Stimulated activated CD8-positive, alpha-beta memory T cell treated with anti-CD3 and anti-CD28 coated beads, Interleukin-15, amount 100 ng/mL, for 24 hours (primary cell): Measurements from ENCODE around the gene RBM14.
A peak's percentile ranks its signal among the peaks of the same experiment; 100 is the strongest.
"Not testable (repeated sequence)": the region's sequence is repeated elsewhere in the genome, so short reads cannot be mapped to it uniquely, and the experiment has no call there.

Experiments used
- DNase-seq: peaks from one replicate; pipeline ENCODE4 v3.0.0-alpha.2; 2020; ENCODE audit warnings: low read depth

The RBM14 gene, protein sequence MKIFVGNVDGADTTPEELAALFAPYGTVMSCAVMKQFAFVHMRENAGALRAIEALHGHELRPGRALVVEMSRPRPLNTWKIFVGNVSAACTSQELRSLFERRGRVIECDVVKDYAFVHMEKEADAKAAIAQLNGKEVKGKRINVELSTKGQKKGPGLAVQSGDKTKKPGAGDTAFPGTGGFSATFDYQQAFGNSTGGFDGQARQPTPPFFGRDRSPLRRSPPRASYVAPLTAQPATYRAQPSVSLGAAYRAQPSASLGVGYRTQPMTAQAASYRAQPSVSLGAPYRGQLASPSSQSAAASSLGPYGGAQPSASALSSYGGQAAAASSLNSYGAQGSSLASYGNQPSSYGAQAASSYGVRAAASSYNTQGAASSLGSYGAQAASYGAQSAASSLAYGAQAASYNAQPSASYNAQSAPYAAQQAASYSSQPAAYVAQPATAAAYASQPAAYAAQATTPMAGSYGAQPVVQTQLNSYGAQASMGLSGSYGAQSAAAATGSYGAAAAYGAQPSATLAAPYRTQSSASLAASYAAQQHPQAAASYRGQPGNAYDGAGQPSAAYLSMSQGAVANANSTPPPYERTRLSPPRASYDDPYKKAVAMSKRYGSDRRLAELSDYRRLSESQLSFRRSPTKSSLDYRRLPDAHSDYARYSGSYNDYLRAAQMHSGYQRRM

DNA sequence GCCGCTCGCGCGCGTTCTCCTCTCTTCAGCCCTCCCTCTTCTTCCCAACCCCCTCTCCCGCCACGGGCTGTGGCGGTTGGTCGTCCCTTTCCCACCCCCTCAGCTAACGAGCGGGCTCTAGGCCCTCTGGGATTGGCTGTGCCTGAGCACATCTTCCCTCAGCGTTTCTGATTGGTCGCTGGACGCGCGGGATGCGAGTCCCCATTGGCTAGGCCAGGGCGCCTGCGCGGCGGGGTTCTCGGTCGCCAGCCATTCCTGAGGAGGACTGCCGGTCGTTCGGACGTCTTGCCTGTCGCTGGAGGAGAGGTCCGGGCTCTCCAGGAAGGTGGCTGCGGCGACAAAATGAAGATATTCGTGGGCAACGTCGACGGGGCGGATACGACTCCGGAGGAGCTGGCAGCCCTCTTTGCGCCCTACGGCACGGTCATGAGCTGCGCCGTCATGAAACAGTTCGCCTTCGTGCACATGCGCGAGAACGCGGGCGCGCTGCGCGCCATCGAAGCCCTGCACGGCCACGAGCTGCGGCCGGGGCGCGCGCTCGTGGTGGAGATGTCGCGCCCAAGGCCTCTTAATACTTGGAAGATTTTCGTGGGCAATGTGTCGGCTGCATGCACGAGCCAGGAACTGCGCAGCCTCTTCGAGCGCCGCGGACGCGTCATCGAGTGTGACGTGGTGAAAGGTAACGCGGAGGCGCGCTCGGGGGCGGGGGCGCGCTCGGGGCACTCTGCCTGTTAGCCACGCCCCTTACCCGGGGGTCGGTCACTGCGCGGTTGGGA lies at the start of gene RBM14:
TSS of gene RBM14 (plus strand) at position 252 of the 776 bp plus-strand sequence. CDS start at position 343, 91 bp downstream.
- DNase-seq, result peak; percentile 95

DNA sequence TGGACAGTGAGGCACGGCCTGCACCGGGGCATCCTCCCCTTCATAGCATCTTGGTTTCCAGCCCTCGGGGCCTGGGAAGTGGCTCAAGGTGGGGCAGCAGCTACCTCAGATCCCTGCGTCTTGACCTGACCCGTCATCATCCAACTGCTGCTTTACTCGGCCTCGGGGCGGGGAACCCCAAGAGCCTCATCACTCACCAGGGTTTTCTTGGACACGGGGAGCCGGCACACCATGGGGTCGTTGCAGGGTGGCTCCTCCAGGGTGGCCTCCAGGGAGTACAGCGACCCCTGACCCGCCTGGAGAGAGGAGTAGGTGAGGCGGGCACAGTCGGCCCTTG lies 48.7 kb upstream of the RBM14 start:
- no peak for DNase-seq

DNA sequence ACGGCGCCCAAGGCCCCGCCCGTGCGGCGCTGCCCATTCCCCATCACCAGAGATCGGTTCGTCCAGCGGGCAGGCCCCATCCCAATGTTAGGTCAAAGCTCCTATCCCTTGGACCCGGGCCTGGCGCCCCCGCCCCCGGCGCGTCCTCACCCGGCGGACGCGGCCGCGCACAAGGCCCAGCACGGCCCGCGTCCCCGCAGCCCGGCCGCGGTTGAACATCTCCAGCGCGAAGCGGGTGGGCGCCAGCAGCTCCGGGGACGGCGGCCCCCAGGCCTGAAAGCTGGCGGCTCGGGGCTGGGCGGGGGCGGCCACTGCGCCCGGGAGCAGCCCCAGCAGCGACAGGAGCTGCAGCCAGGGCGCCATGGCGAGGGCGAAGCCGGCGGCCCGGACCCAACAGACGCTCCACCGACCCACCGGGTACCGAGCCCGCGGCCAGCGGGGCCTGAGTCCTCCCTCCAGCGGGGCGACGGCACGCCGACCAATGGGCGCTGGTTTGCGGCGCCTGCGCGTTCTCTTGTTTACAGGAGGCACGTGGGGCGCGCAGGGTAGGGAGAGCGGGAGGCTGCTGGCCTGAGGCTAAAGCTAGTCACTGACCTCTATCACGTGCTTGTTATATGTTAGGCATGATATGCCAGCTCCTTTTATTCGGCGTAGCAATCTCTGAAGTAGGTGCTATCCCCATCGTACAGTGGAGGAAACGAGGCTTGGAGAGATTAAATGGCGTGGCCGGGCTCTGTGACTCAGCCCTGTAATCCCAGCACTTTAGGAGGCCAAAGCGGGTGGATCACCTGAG lies 48.1 kb upstream of the RBM14 start, which contains the start of gene CTSF:
TSS of gene CTSF (minus strand) at position 483 of the 793 bp plus-strand sequence. CDS start at position 363, 120 bp downstream.
- DNase-seq, result peak; percentile 53

DNA sequence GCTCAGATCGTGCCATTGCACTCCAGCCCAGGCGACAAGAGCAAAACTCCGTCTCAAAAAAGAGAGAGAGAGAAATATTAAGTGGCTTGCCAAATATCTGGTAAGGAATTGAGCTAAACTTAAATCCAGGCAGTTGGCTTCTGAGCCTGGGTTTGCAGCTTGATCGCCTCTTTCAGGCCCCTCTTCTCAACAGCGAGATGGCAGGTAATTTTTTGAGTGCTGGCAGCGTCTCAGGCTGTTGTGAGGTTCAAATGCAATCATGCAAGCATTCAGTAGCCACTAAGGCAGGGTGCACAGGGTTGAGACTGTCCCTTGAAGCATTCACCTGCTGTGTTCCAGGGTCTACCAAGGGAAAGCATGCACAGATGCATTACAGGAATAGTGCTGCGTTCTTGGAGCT lies 47.4 kb upstream of the RBM14 start:
- no peak for DNase-seq

DNA sequence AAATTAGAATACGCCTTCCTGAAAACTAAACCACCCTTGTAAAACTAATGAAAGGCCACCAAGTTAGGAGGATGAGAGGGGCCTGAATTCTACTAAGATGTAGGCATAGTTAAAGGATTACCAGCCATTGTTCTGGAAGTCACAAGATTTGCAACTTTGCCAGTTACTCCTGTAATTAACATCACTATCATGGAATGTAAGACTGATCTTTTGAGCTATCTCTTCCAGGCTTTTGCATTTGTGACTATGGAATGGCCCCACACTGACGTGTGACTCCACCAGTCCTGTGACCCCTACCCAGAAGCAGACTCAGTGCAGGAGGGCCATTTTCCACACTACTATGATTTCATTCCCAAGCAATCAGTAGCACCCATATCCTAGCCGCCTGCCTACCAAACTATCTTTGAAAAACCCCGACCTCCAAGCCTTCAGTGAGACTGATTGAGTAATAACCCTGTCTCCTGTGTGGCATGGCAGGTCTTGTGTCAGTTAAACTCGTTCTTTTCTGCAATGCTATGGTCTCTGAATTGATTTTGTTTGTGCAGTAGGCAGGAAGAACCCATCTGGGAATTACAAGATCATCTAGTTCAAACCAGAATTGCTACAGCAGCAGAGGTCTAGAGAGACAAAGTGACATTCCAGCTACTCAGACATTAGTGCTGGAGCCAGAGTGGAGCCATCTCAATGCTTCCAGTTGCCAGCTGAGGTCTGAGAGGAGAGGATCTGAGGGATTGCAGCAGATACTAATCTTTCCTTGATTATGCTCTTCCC lies 46.2 kb upstream of the RBM14 start:
- DNase-seq, result no peak

DNA sequence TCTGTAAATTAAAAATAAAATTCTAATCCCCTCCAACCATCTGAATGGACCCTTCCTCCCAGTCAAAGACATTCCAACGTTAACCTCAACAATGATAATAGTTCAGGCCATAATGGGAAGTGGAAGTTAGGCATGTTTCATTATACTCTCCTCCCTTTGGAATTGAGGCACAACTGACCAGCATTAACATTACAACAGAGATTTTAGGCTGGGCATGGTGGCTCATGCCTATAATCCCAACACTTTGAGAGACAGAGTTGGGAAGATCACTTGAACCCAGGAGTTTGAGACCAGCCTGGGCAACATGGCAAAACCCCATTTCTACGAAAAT lies 45.6 kb upstream of the RBM14 start:
- DNase-seq, result no peak

DNA sequence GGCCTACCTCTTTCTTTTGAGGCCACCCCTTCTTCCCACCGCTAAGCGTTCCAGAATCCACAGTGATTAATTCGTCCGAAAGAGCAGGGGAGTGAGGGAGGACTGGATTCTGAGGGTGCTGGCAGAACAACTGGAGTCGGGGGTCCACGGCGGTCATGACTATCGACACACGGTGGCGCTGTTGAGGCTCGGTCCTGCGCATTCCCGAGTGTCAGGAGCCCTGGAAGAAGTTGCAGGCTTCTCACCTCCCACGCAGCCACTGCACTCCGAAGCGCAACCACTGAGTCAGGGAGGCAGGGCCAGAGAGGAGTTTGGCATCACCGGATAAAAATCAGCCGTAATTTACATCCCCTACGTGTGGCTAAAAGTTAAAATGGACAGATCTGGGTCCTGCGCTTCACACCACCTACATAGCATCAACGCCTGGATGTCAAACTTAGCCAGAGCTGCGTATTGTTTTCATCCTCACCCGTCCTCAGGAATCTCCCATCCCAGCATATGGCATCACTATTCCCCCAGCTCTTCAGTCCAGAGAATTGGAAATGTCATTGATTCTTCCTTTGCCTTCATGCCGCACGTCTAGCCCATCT lies 37.3 kb upstream of the RBM14 start:
- DNase-seq, result peak; percentile 75

DNA sequence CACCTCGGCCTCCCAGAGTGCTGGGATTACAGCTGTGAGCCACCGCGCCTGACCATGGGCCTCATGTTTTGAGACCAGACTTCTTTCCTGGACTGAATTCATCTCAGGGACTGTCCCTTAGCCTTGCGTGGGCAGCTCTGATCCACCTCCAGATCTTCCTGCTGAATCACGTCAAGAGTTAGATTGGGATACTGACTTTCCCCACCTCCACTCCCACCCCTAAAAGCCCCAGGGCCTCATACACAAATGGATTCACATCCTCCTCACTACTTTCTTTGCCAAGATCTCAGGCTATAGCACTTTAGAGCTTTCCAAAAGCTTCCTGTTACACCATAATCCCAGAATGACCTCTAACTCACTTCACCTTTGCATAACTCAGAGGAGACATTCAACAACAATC lies 35.6 kb upstream of the RBM14 start:
- DNase-seq, result no peak

DNA sequence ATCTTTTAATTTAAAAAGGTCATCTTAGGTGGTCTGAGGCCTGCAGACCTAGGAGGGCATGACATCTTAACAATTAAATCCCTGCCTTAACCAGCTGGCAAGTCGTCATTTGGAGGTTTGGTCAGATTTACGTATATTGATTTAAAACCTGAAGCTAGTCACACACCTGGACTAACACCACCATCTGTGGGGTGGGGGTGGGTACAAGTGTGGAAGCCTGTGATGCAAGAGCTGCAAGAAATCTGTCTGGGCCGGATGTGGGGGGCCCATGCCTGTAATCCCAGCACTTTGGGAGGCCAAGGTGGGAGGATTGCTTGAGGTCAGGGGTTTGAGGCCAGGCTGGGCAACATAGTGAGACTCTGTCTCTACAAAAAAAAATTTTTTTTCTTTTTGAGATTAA lies 35.2 kb upstream of the RBM14 start:
- no peak for DNase-seq

DNA sequence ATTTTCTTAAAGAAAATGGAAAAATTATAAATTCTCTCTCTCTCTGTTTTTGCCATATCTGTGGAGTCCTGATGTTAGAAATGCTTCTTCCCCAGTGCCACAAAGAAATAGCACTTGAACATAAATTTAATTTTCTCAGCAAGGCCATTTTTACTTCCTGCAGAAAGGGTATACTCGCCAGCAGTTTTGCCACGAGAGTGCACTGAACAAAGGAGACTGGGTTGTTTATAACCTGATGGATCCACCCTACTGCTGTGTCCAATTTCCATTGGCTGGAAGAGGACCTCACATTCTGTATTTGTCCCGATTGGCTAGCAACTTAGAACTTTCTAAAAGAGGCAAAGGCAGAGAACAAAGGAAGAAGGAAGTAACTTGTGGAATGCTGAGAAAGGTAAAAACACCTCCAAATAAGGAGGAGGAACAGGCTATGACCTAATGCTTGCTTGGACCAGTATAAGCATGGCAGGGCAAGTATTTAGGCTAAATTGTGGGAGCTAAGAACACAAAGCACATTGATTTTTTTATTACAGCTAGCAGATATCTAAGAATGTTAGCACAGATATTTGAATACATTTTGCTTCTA lies 33.8 kb upstream of the RBM14 start:
- not testable (repeated sequence) for DNase-seq

DNA sequence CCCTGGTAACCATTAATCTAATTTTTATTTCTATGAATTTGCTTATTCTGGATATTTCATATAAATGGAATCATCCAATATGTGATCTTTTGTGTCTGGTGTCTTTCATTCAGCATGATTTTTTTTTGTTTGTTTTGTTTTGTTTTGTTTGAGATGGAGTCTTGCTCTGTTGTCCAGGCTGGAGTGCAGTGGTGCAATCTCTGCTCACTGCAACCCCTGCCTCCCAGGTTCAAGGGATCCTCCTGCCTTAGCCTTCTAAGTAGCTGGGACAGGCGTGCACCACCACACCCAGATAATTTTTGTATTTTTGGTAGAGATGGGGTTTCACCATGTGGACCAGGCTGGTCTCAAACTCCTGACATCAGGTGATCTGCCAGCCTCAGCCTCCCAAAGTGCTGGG lies 31.0 kb upstream of the RBM14 start:
- DNase-seq, result not testable (repeated sequence)

DNA sequence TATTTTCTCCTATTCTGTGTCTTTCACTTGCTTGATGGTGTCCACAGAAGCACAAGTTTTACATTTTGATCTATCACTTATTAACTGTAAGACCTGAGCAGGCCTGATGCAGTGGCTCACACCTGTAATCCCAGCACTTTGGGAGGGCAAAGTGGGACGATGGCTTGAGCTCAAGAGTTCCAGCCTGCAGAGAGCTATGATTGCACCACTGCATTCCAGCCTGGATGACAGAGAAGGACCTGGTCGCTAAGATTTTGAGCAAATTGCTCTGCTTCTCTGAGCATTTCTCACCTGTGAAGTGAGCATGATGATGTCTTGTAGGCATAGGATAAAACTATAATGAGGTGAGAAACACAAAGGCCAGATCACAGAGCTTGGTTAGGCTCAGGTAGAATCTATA lies 30.3 kb upstream of the RBM14 start:
- no peak for DNase-seq

DNA sequence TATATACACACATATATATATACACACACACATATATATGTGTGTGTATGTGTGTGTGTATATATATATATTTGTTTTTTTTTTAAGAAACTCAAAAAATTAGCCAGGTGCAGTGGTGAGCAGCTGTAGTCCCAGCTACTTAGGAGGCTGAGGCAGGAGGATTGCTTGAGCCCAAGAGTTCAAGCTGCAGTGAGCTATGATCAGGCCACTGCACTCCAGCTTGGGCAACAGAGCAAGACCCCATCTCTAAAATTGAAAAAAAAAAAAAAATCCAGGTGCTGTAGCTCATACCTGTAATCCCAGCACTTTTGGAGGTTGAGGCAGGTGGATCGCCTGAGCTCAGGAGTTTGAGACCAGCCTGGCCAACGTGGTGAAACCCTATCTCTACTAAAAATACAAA lies 27.1 kb upstream of the RBM14 start:
- not testable (repeated sequence) for DNase-seq

DNA sequence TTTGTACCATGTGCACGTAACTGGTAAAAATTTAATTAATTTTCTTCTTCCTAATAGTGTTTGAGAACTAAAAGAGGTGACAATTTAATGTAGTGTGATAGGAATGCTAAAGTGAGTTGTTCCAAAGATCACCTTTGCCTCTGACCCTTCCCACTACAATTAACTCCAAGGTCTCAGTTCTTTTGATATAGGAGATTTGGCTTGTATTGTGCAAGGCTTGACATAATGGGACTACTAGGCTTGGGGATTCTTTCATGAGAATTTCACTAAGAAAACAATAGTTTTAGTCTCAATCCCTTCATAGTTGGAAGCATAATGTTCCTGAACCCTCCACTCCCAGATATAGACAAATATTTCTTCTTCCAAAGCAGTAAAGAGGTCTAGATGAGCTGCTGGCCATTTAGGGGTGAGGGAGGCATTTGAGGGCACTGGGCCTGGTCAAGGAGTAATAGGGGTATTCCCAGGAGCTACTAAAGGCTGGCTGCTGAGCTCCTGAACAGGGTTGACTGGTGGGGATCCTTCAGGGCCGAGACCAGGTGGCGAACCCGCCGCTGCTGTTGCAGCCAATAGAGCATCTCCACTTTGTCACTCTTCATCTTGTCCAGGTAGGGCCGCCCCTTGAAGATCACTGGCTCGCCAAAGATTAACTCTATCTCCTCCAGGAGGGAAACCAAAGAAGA lies 26.3 kb upstream of the RBM14 start:
- no peak for DNase-seq

DNA sequence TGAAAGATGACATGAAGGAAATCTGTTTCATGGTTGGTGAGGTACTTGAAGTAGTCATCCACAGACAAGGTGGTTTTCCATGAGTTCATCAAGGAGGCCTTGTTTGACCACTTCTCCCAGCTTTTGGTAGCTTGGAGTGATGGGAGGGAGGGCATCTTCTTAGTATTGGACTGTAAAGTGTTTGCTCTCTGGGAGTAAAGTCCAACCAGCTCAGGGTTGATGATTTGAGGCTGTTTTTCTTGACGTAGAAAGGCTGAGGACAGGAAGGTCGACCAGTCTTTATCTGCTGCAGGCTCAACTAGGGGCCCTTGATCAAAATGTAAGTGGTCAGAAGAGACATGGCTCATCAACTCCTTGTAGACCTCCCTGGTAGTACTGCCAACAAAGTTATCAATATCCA lies 25.3 kb upstream of the RBM14 start:
- DNase-seq, result no peak

DNA sequence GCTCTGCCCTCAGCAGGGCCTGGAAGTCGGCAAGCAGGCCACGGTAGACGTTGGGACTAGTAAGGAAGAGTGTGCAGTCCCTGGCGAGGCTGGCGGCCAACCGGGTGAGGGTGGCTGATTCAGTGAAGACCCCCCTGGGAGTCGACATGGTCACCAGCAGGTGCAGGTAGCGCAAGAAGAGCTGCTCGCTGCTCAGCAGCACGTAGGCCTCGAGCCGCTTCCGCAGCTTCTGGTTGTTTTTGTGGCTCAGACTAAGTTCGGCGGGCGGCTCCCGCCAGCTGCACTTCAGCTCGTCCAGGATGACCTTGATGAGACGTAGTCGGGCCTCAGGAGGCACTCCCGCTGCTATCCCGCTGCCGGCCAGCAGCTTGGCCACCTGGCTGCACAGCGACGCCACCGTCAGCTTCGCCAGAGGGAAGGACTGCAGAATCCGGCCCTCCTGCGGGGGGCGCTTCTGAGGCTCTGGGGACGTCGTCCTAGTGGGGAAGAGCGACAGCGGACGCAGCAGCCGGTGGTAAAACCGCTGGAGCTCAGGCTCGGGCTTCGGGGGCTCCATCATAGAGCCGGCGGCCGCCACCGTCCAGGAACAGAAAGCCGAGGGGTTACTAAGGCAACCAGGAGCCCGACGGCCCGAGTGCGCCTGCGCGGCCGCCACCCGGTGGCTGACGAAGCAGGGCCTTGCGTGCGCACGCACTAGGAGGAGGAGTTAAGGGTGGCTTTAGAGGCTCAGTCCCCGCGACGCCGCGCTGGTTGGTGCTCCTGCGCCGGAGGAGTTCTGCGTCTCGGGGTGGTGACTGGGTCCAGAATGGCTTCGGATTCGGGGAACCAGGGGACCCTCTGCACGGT lies 23.8 kb upstream of the RBM14 start, which contains the start of the genes CCDC87 and CCS:
TSS of gene CCDC87 (minus strand) at position 607 of the 846 bp plus-strand sequence. CDS start at position 559, 48 bp downstream.
TSS of gene CCS (plus strand) at position 729 of the 846 bp plus-strand sequence. CDS start at position 806, 77 bp downstream.
- peak; percentile 98 for DNase-seq

DNA sequence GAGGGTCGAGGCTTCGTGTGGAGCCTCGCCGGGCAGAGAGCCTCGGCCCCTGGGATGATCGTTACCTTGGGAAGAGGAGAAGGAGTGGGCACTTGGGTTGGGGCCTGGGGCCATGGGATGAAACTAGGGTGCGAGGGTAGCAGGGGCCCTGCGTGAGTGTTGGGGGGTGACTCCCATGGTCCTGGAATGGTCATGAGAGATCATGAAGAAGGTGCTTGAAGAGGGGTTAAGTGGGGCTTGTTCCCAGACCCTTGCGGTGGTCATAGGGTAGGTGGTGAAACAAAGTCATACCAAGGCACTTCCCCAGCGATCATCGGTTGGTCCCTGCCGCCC lies 23.2 kb upstream of the RBM14 start:
- DNase-seq, result no peak

DNA sequence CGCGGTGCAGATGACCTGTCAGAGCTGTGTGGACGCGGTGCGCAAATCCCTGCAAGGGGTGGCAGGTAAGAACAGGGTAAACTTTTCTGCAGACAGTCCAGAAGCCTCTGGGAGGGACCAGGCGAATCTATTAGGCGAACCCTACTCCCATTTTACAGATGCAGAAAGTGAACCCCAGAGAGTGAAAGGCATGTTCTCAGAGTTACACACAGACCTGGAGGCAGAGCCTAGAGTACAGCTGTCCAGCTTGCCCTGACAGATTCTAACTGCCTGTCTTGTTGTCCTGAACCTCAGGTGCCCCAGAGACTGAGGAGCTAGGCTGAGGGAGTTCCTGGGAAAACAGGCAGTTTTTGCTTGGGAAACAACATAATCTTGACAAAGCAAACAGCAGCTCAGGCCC lies 22.8 kb upstream of the RBM14 start:
- DNase-seq, result no peak
